Heart right ventricle (tissue), 16 donors: ENCODE data around the gene MME. TPM values are rescaled to one million over a fixed set of nuclear protein-coding genes. Genes with fewer than 3 reads are reported as not detected.

ENCODE experiments used
- ATAC-seq, 8 donors: fragments of 200-7000 bp; cut with Tn5 transposase; one replicate each; pipeline ENCODE4 v1.9.1; 2020; ENCODE audit warnings: mild to moderate bottlenecking in 8 of 8, moderate library complexity in 8 of 8, moderate number of reproducible peaks in 1 of 8
- DNase-seq, 2 donors: peaks; one replicate each; pipeline ENCODE4 v3.0.0-alpha.2; 2020
- H3K27ac ChIP-seq, 10 donors: fragments of 200-600 bp; sonication (generic) in 2 of 10; one replicate each; pipeline versions ENCODE4 v1.5.0 to v1.8.0; 2020 to 2022; ENCODE audit warnings: mild to moderate bottlenecking in 3 of 10
- H3K27me3 ChIP-seq, 7 donors: fragments of 200-600 bp; one replicate each; pipeline ENCODE4 v1.8.0; 2021 to 2022; ENCODE audit warnings: mild to moderate bottlenecking in 2 of 7
- H3K36me3 ChIP-seq, 9 donors: fragments of 200-600 bp; sonication (generic) in 1 of 9; one replicate each; pipeline versions ENCODE4 v1.5.0 to v1.8.0; 2020 to 2022; ENCODE audit warnings: mild to moderate bottlenecking in 2 of 9
- H3K4me1 ChIP-seq, 9 donors: fragments of 200-600 bp; sonication (generic) in 1 of 9; one replicate each; pipeline versions ENCODE4 v1.5.0 to v1.8.0; 2020 to 2022; ENCODE audit warnings: mild to moderate bottlenecking in 4 of 9
- H3K4me3 ChIP-seq, 10 donors: fragments of 200-600 bp; sonication (generic) in 2 of 10; one replicate each; pipeline versions ENCODE4 v1.5.0 to v1.8.0; 2020 to 2022; ENCODE audit warnings: mild to moderate bottlenecking in 7 of 10, moderate library complexity in 2 of 10
- H3K9me3 ChIP-seq, 11 donors: fragments of 200-600 bp in 10 of 11; sonication (generic) in 2 of 11; one replicate each; pipeline versions ENCODE4 v1.5.0 to v1.8.0; 2013 to 2022; ENCODE audit warnings: mild to moderate bottlenecking in 2 of 11, control low read depth in 1 of 11, moderate library complexity in 1 of 11
- WGBS, 2 donors: extraction: QIAGEN DNeasy Blood & Tissue Kit; methylation state at CpG; one replicate each; pipeline ENCODE4 v1.1.7; 2013; ENCODE audit warnings: inconsistent platforms in 1 of 2; 5-methylcytosine and 5-hydroxymethylcytosine counted together
- intact Hi-C, 10 donors: fragments of 100-400 bp; cut with DNase I; formaldehyde crosslinking; loops; one replicate each; pipeline versions ENCODE4 v1.11.1 to v1.14.2; 2022
- polyA plus RNA-seq, 2 donors: library from polyadenylated mRNA; stranded (reverse); fragments of 200-250 nt; gene quantifications; one replicate each; pipeline ENCODE4 v1.2.3, GENCODE V29; 2013
- total RNA-seq, 10 donors: library from RNA; stranded (reverse); fragmentation: NEBNext Ultra II Directional in 3 of 10; extraction: Animal tissue kit (Norgen Biotek cat#: 25700) in 3 of 10; gene quantifications; one replicate each; pipeline versions ENCODE4 v1.2.1 to v1.2.4, GENCODE V29; 2021 to 2023
- TF ChIP-seq, protein P1 (sequence below), 9 donors: fragments of 200-600 bp; sonication (generic) in 2 of 9; IDR thresholded peaks; one replicate each; pipeline versions ENCODE4 v1.5.0 to v1.8.0; 2021 to 2022; ENCODE audit warnings: antibody characterized with exemption in 9 of 9, mild to moderate bottlenecking in 5 of 9, moderate library complexity in 1 of 9
- donor health status: Arrhythmogenic right ventricular cardiomyopathy.
- donor health status: ischemic (EF 13 %, LVEDD 7.1; RV severe dilation, severe dysfunction).
- donor health status: healthy with polysubstance abuse.
- donor health status: DM: no; HTN: yes; CAD: no.
- donor health status: DM: no; HTN: no; CAD: no.
- donor health status: ischemic (EF 25% LVEDD 6.9; RV normal size, moderate dysfunction).
- donor health status: ischemic (EF 25% LVEDD 5.7; RV mildly dilated, moderate dysfunction).
- donor health status: healthy.
- donor health status: DM: yes; HTN: yes; CAD: no.
- donor health status: Ischemic cardiomyopathy.
- donor health status: ischemic (EF 35%, LVEDD 5.7; RV mildly dilated, moderate dysfunction).
- donor health status: nonischemic (EF 11% LVEDD 7.7; RV severe dilation, severe dysfunction).
- donor health status: DM: yes; HTN: yes; CAD: no.
- donor health status: PGD.
- donor health status: ischemic (EF 29% LVEDD 5.4; RV normal size, mild dysfunction).
- donor health status: nonischemic (EF 23%, LVEDD 6.1; RV moderate dilation, normal function).

The MME gene
- total and polyA plus RNA-seq, 12 donors = 1.8 to 10.5 (median 6.1) TPM

DNA sequence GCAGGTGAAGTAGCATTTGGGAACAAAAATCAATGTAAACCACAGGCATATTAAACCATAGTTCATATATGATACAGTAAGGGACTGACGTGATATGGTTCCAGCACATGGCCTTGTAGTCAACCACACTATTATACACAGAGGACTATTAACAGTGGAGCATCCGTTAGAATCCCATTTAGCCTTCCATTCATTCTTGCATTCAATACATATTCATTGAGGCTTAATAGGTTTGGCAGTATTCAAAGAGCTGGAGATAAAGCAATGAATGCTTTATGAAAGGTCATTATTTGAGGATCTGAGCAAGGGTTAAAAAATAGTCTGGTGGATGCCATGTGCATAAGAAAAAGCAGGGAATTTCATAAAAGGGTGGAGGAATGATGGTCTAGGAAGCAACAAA lies 89.1 kb downstream of the MME start:
- WGBS, 2 donors = 91 to 92% methylated on average over 2 of the region's 2 CpGs
- H3K27me3 ChIP-seq = no peaks in the 10 kb centered on the region
- intact Hi-C loops = no loop called here
- no peak for ATAC-seq
- no peaks in the 10 kb centered on the region for H3K9me3 ChIP-seq
- TF ChIP-seq, protein P1, sequence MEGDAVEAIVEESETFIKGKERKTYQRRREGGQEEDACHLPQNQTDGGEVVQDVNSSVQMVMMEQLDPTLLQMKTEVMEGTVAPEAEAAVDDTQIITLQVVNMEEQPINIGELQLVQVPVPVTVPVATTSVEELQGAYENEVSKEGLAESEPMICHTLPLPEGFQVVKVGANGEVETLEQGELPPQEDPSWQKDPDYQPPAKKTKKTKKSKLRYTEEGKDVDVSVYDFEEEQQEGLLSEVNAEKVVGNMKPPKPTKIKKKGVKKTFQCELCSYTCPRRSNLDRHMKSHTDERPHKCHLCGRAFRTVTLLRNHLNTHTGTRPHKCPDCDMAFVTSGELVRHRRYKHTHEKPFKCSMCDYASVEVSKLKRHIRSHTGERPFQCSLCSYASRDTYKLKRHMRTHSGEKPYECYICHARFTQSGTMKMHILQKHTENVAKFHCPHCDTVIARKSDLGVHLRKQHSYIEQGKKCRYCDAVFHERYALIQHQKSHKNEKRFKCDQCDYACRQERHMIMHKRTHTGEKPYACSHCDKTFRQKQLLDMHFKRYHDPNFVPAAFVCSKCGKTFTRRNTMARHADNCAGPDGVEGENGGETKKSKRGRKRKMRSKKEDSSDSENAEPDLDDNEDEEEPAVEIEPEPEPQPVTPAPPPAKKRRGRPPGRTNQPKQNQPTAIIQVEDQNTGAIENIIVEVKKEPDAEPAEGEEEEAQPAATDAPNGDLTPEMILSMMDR (IDR thresholded peaks at IDR 0.05) = no peak
- H3K36me3 ChIP-seq = no peaks in the 10 kb centered on the region
- DNase-seq = no peak
- H3K4me3 ChIP-seq = no peak overlapping the region
- H3K4me1 ChIP-seq = no peaks in the 10 kb centered on the region
- H3K27ac ChIP-seq = no peak overlapping the region

DNA sequence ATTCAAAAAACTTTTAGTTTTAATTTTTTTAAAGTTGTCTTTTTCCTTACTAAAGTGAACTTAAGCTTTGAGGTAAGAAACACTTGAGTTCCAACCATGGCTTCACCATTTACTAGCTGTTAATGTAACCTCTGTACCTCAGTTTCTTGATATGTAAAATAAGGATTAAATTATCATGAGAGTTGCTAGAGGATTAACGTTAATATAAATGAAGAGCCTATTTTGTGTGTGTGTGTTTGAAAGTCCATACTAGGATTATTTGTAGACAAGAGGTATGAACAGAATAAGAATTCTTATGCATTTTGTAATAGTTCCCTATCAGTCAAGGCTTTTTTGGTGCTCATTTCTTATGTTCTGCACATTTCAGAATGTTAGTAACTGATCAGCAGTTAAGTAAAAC lies 93.7 kb downstream of the MME start:
- Histone ChIP-seq H3K27ac (no peak overlapping the region), H3K4me3 (no peak overlapping the region), H3K27me3 (no peaks in the 10 kb centered on the region), H3K9me3 (no peaks in the 10 kb centered on the region), H3K36me3 (no peaks in the 10 kb centered on the region), H3K4me1 (no peaks in the 10 kb centered on the region)
- WGBS, 2 donors = 87 to 90% methylated on average over 1 of the region's 1 CpG
- DNase-seq = no peak
- ATAC-seq = no peak
- intact Hi-C loops = no loop called here
- TF ChIP-seq, protein P1 (IDR thresholded peaks at IDR 0.05) = no peak

DNA sequence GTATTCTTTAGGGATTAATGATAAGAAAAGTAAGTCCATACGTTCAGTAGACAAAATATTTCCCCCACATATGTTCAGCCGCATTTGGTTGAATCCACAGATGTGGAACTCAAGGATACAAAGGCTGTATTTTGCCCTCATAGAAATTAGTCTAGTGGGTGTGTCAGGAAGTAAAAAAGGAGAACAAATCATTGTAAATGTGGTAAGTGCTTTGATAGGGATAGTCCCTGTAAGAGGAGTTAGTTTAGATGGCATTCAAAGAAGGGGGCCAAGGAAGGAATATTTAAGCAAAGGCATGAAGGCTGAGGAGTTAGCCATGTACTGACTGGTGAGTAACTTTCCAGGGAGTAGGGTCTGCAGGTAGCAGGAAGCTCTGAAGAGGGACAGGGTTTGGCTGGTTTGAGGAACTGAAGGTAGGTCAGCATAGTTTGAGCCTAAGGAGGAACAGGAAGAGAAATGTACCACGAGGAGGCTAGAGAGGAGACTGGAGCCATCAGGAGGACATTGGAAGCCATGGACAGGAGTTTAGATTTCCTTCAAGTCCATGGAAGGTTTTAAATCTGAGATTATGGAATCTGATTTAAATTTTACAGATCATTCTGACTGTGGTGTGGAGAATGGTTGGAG lies 98.8 kb downstream of the MME start:
- no peaks in the 10 kb centered on the region for H3K36me3 ChIP-seq
- WGBS, 2 donors = 77 to 81% methylated on average over 3 of the region's 3 CpGs
- no peak overlapping the region for H3K4me3 ChIP-seq
- intact Hi-C loops = no loop called here
- no peaks in the 10 kb centered on the region for H3K9me3 ChIP-seq
- ATAC-seq = no peak
- DNase-seq = no peak
- no peaks in the 10 kb centered on the region for H3K27me3 ChIP-seq
- H3K27ac ChIP-seq = no peak overlapping the region
- TF ChIP-seq, protein P1 (IDR thresholded peaks at IDR 0.05) = no peak
- peaks cover 0 to 4% (median 0%) of the 10 kb centered on the region in 9 donors for H3K4me1 ChIP-seq

DNA sequence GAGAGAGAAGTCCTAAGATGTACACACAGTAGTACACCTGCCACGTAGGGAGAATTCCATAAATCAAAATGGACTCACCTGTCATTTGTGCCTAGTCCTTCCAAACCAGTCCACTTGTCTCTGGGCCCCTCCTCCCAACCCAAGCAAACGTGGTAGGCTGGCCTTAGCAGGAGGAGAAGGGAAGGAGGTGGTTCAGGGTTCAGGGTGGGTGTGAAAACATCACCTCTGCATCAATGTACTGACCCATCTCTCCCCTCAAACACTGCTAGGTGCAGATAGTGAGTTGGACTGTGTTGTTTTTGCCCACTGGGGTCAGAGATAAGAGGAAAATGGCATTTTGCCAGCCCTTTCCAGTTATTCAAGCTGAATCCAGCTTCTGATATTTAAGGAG lies 99.3 kb downstream of the MME start:
- ATAC-seq = no peak
- 47 to 56% methylated on average over 2 of the region's 2 CpGs for WGBS, 2 donors
- Histone ChIP-seq H3K9me3 (no peaks in the 10 kb centered on the region), H3K4me3 (no peak overlapping the region), H3K4me1 (peaks cover 0 to 9% (median 0%) of the 10 kb centered on the region in 9 donors), H3K36me3 (no peaks in the 10 kb centered on the region), H3K27ac (no peak overlapping the region), H3K27me3 (no peaks in the 10 kb centered on the region)
- intact Hi-C loops = no loop called here
- TF ChIP-seq, protein P1 (IDR thresholded peaks at IDR 0.05) = no peak
- no peak for DNase-seq
